AG09309 (cell line): ENCODE results near the gene GPR15.

Source experiments
- DNase-seq: peaks from one replicate; pipeline ENCODE4 v3.0.0-alpha.2; 2010; ENCODE audit warnings: low read depth
- H3K4me3 ChIP-seq: 2 replicates; pipeline ENCODE4 v1.5.1; 2011; ENCODE audit warnings: mild to moderate bottlenecking, low read depth, low read length, moderate library complexity; ENCODE audit not compliant: control insufficient read depth
- TF ChIP-seq, protein P1 (sequence below): IDR thresholded peaks from 2 replicates; pipeline ENCODE4 v1.5.1; 2011; ENCODE audit warnings: mild to moderate bottlenecking, low read depth, low read length, inconsistent platforms; ENCODE audit not compliant: insufficient read depth, control insufficient read depth; ENCODE audit errors: missing control alignments

The GPR15 gene

GRCh38 chr3:98550833-98551232 lies 19.1 kb downstream of the GPR15 start:
- H3K4me3 ChIP-seq, result no peak overlapping the region
- DNase-seq, result no peak
- TF ChIP-seq, protein P1, sequence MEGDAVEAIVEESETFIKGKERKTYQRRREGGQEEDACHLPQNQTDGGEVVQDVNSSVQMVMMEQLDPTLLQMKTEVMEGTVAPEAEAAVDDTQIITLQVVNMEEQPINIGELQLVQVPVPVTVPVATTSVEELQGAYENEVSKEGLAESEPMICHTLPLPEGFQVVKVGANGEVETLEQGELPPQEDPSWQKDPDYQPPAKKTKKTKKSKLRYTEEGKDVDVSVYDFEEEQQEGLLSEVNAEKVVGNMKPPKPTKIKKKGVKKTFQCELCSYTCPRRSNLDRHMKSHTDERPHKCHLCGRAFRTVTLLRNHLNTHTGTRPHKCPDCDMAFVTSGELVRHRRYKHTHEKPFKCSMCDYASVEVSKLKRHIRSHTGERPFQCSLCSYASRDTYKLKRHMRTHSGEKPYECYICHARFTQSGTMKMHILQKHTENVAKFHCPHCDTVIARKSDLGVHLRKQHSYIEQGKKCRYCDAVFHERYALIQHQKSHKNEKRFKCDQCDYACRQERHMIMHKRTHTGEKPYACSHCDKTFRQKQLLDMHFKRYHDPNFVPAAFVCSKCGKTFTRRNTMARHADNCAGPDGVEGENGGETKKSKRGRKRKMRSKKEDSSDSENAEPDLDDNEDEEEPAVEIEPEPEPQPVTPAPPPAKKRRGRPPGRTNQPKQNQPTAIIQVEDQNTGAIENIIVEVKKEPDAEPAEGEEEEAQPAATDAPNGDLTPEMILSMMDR, result no peak

DNA sequence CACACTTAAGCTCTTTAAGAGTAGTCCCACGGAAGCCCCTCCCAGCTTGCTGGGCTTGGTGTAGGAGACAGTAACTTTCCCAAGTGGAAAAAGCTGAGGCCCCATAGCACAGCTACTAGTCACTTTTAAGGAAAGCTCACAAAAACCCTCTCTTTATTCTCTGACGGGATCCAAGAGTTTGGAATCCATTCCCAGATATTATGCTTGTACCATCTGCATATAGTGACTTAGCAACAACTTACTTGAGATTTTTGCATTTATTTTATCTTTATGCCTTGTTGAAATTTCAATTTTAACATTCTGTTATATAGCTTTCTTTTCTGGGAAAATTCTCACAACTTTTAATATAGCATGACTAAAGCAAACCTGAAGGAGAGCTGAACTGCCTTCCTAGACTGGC lies 19.5 kb downstream of the GPR15 start:
- no peak overlapping the region for H3K4me3 ChIP-seq
- no peak for DNase-seq
- TF ChIP-seq, protein P1, result no peak

GRCh38 chr3:98551754-98552153 lies 20.0 kb downstream of the GPR15 start:
- H3K4me3 ChIP-seq, result no peak overlapping the region
- TF ChIP-seq, protein P1, result no peak
- no peak for DNase-seq

- TF ChIP-seq, protein P1, result no peak
Observed at GRCh38 chr3:98552232-98553020, 20.6 kb downstream of the GPR15 start.

DNA sequence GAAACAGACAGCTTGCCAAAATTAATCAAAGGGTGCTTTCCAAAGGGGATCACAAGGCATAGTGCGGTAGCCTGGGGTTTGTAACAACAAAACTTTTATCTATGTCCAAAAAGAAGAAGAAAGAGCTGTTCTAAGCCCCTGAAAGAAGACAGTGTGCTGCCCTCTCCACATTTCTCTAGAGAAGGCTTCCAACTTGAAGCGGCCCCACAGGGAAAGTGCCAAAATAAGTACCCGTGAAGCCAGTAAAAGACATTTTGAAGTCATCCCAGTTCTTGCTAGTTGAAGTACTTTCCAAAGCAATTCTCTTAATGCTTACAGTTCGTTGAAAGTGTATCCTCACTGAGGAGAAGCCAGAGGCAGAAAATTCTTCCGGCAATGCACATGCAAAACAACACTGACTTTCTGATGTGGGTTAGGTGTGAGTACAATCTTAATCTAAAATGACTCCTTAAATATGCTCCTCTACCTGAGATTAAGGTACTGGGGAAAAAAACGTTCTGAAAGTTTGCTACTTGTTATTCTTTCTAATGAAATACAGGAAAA lies 21.3 kb downstream of the GPR15 start:
- no peak for DNase-seq
- TF ChIP-seq, protein P1, result no peak
- no peak overlapping the region for H3K4me3 ChIP-seq

More at GRCh38 chr3:98552232-98553020, 20.6 kb downstream of the GPR15 start:
- no peak for DNase-seq
- no peak overlapping the region for H3K4me3 ChIP-seq

GRCh38 chr3:98553753-98554152 lies 22.0 kb downstream of the GPR15 start:
- TF ChIP-seq, protein P1, result no peak
- no peak overlapping the region for H3K4me3 ChIP-seq
- no peak for DNase-seq

DNA sequence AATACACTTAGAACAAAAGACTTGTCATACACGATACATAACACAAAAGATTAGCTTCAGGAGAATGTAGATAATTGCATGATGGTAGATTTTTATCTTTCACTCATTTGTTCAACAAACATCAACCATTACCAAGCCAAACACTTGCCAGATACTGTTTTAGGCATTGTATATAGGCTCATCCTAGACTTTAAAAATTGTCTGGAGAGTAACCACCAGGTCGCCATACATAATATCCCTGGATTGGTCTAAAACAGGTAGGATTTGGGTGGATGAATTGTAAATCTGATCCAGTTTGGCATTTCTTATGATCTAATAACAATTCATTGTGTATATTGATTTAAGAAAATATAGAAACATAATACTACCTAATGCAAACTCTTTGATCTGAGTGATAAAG lies 22.8 kb downstream of the GPR15 start:
- TF ChIP-seq, protein P1, result no peak
- no peak for DNase-seq
- no peak overlapping the region for H3K4me3 ChIP-seq
